ENCODE data around the gene S1PR1.
A peak's percentile ranks its signal among the peaks of the same experiment; 100 is the strongest.

Gene S1PR1

DNA sequence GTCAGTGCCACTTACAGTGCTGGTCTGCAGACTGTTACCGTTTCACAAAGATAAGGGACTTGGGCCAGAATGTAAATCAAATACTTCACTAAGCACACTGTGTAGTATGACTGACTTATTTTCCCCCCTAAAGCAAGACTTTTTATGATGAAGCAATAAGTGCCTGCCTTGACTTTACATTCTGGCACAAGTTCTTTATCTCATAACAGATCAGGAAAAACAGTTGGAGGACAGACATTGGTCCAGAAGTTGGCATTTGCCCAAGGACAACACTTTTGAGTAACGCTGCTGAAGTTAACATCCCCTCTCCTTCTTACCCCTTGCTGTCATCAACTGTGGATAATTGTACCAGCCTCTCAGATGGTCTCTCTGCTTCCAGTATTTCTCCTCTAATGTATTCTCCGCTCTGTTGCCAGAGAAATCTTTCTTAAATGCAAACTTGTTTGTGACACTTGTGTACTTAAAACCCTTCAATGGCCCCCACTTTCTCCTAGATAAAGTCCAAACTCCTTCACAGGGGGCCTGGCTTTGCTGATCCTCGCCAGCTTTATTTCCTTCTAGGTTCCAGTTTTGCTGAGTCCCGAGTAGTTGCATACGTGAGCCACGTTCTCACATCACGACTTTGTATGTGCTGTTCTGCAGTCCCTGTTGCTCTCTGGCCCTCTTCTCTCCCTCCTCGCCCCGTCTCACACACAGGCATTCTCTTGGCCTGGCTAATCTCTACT lies 45.7 kb downstream of the S1PR1 start:
- no peak for DNase-seq

DNA sequence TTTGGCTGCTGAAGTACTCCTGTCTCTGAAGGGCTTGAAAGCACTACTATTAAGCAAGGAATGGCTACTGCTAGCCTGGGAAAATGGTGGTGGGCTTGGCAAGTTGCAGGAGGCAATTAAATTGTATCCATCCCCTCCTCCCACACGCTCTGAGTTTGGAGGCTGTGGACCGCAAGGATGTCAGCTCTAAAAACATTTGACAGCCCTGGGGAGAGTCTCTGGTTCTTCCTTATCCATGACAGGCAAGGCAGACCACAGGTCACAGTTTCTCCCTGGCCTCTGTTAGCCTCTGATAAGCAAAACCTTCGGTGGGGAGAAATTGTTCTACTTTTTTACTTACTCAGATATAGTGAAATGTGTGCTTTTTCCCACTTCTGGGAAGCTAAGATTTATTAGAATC lies 46.6 kb downstream of the S1PR1 start:
- DNase-seq = no peak

DNA sequence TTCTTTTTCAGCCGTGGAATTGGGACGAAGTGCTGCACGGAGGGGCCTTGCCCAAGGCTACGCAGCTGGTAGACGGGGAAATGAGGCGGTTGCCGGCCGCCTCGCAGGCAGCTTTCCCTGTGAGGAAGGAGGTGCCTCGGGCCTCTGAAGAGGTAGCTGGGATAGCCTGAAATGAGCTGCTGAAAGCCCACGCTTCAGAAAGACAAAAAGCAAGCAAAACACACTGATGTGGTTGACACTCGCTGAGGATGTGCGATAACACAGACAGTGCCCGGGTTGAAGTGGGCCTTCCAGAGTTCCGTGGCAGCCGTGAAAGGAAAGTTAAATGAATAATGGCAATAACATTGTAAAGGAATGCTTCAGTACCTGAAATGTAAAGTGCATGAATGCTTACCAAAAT lies 47.2 kb downstream of the S1PR1 start:
- no peak for DNase-seq

DNA sequence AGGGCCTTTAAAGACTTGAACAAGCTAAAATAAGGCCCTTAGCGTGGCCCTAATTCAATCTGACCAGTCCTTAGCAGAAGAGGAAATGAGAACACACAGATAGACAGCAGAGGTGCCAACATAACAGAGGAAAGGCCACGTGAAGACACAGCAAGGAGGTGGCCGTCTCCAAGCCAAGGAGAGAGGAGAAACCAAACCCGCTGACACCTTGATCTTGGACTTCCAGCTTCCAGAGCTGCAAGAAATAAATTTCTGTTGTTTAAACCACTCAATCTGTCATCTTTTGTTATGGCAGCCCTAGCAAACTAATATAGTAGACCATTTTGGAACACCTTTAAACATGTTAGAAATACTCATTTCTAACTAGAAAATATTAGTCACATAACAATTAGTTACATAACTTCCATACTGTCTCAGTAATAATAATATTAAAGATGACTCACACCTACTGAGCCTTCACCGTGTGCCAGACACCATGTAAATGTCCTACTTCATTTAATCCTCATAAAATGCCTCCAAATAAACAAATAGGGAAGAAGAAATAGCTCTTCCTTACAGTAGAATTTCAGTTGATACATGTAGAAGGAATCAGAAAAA lies 47.9 kb downstream of the S1PR1 start:
- DNase-seq = no peak

GRCh38 chr1:101285922-101286570 lies 49.2 kb downstream of the S1PR1 start:
- DNase-seq = no peak

- DNase-seq = peak; percentile 80
Observed at GRCh38 chr1:101288491-101288944, 51.7 kb downstream of the S1PR1 start.

GRCh38 chr1:101290119-101290921 lies 53.5 kb downstream of the S1PR1 start:
- no peak for DNase-seq

All from NCI-H226 (cell line).